Ascending aorta (tissue), 2 donors: ENCODE results near the gene SEC14L6. TPM values are rescaled to one million over a fixed set of nuclear protein-coding genes. Genes with fewer than 3 reads are reported as not detected.
A peak's percentile ranks its signal among the peaks of the same experiment; 100 is the strongest.
"Not testable (repeated sequence)": the region's sequence is repeated elsewhere in the genome, so short reads cannot be mapped to it uniquely, and the experiment has no call there.

Experiments used
- DNase-seq, 2 donors: peaks; one replicate each; pipeline ENCODE4 v3.0.0-alpha.2; 2019; ENCODE audit warnings: low spot score in 2 of 2
- H3K27ac ChIP-seq, 2 donors: fragments of 200-600 bp; sonication (generic); one replicate each; pipeline ENCODE4 v1.5.1; 2016 to 2017; ENCODE audit warnings: mild to moderate bottlenecking in 1 of 2
- H3K27me3 ChIP-seq: fragments of 200-600 bp; sonication (generic); one replicate; pipeline ENCODE4 v1.5.1; 2017
- H3K36me3 ChIP-seq, 2 donors: fragments of 200-600 bp; sonication (generic); one replicate each; pipeline ENCODE4 v1.5.1; 2016
- H3K4me1 ChIP-seq, 2 donors: fragments of 200-600 bp; sonication (generic); one replicate each; pipeline ENCODE4 v1.5.1; 2016 to 2017; ENCODE audit warnings: mild to moderate bottlenecking in 1 of 2
- H3K4me3 ChIP-seq, 2 donors: fragments of 200-600 bp; sonication (generic); one replicate each; pipeline ENCODE4 v1.5.1; 2016 to 2017; ENCODE audit warnings: mild to moderate bottlenecking in 1 of 2
- H3K9me3 ChIP-seq, 2 donors: fragments of 200-600 bp; sonication (generic); one replicate each; pipeline ENCODE4 v1.5.1; 2016
- CTCF ChIP-seq, 3 experiments: fragments of 200-600 bp in 2 of 3; fragments of 450-650 bp in 1 of 3; sonication (generic) in 2 of 3; IDR thresholded peaks; one replicate each; pipeline ENCODE4 v1.5.1; 2016 to 2019; ENCODE audit warnings: antibody characterized with exemption in 3 of 3, mild to moderate bottlenecking in 1 of 3, moderate library complexity in 1 of 3
- intact Hi-C: fragments of 100-400 bp; cut with DNase I; formaldehyde crosslinking; loops from one replicate; pipeline ENCODE4 v1.15.1; 2023
- total RNA-seq: library from RNA; depleted of rRNA; stranded (reverse); fragments of >200 nt; gene quantifications from one replicate; pipeline ENCODE4 v1.1.0, GENCODE V29; 2016

Gene SEC14L6
- total RNA-seq, 1 donor from 2014 or later: not detected

DNA sequence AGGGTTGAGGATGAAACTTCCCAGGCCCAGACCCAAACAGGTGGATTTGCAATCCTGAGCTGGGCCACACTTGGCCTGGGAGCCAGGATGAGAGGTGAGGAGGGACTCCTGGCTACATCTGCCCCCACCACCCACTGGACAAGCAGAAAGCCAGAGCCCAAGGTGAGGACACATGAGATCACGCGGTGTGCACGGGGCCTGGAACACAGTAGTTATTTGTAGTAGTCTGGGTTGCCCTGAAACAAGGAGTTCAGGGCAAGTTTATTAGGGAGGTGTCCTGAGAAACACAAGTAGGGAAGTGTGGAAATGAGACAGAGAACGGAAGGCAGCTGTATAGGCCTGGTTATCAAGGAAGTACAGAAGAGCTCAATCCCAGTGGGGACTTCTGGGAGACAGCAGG, 647 bp upstream of the SEC14L6 start:
- H3K27me3 ChIP-seq: no peaks in the 10 kb centered on the region
- H3K9me3 ChIP-seq: no peaks in the 10 kb centered on the region
- H3K36me3 ChIP-seq: no peaks in the 10 kb centered on the region
- peaks cover 0 to 5% of the 10 kb centered on the region in 2 donors for H3K4me1 ChIP-seq
- intact Hi-C loops: no loop called here
- no peak for DNase-seq
- TF ChIP-seq CTCF (IDR thresholded peaks at IDR 0.05): no peak
- H3K27ac ChIP-seq: no peak overlapping the region
- H3K4me3 ChIP-seq: no peak overlapping the region

DNA sequence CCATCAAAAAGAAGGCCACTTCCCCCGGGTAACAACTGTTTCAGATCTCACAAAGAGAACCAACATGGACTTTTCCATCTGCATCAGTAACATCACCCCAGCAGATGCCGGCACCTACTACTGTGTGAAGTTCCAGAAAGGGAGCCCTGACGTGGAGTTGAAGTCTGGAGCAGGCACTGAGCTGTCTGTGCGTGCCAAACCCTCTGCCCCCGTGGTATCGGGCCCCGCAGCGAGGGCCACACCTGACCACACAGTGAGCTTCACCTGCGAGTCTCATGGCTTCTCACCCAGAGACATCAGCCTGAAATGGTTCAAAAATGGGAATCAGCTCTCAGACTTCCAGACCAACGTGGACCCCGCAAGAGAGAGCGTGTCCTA, 3.7 kb downstream of the SEC14L6 start:
- Histone ChIP-seq H3K4me1 (peaks cover 0 to 8% of the 10 kb centered on the region in 2 donors), H3K27me3 (no peaks in the 10 kb centered on the region), H3K36me3 (no peaks in the 10 kb centered on the region), H3K4me3 (peak overlapping the region; percentile 33 to 61), H3K9me3 (no peaks in the 10 kb centered on the region), H3K27ac (no peak overlapping the region)
- no peak for DNase-seq
- intact Hi-C loops: no loop called here
- TF ChIP-seq CTCF (IDR thresholded peaks at IDR 0.05): no peak

DNA sequence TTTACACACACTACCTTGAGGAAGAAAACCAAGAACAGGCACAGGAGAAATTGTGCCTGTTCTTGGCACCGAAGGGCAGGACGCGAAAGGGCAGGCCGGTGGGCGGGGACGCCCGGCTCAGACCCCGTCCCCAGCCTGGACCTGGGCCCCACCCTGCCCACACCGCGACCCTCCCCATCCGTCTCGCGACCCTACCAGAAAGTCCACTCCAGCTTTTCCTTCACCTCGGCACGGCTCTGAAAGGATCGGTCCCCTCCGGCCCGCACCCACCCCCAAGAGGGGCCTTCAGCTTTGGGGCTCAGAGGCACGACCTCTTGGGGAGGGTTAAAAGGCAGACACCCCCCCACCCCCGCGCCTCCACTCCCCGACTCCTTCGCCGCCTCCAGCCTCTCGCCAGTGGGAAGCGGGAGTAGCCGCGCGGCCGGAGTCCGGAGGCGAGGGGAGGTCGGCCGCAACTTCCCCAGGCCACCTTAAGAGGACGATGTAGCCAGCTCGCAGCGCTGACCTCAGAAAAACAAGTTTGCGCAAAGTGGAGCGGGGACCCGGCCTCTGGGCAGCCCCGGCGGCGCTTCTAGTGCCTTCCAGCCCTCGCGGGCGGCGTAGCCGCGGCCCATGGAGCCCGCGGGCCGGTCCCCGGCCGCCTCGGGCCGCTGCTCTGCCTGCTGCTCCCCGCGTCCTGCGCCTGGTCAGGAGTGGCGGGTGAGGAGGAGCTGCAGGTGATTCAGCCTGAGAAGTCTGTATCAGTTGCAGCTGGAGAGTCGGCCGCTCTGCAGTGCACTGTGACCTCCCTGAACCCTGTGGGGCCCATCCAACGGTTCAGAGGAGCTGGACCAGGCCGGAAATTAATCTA, 4.4 kb downstream of the SEC14L6 start:
- TF ChIP-seq CTCF (IDR thresholded peaks at IDR 0.05): no peak
- H3K4me1 ChIP-seq: peaks cover 0 to 8% of the 10 kb centered on the region in 2 donors
- intact Hi-C loops: no loop called here
- no peak for DNase-seq
- no peaks in the 10 kb centered on the region for H3K27me3 ChIP-seq
- no peaks in the 10 kb centered on the region for H3K36me3 ChIP-seq
- no peaks in the 10 kb centered on the region for H3K9me3 ChIP-seq
- peak overlapping the region; percentile 33 to 61 for H3K4me3 ChIP-seq
- H3K27ac ChIP-seq: no peak overlapping the region

DNA sequence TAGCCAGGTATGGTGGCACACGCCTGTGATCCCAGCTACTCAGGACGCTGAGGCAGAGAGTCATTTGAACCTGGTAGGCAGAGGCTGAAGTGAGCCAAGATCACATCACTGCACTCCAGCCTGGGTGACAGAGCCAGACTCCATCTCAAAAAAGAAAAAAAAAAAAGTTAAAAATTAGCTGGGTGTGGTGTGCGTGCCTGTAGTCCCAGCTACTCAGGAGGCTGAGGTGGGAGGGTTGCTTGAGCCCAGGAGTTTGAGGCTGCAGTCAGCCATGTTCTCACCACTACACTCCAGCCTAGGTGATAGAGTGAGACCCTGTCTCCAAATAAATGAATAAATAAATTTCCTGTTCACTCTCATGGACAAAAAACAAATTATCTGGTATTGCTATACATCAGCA, 5.0 kb downstream of the SEC14L6 start:
- H3K4me3 ChIP-seq, H3K4me1 ChIP-seq, intact Hi-C loops, DNase-seq, H3K9me3 ChIP-seq, H3K27me3 ChIP-seq, H3K27ac ChIP-seq, H3K36me3 ChIP-seq: not testable (repeated sequence)

GRCh38 chr22:30539368-30539767, 7.2 kb downstream of the SEC14L6 start:
- no peaks in the 10 kb centered on the region for H3K9me3 ChIP-seq
- no peak overlapping the region for H3K27ac ChIP-seq
- DNase-seq: no peak
- intact Hi-C loops: no loop called here
- TF ChIP-seq CTCF (IDR thresholded peaks at IDR 0.05): no peak
- peaks cover 0 to 8% of the 10 kb centered on the region in 2 donors for H3K4me1 ChIP-seq
- H3K36me3 ChIP-seq: no peaks in the 10 kb centered on the region
- H3K4me3 ChIP-seq: no peak overlapping the region
- no peaks in the 10 kb centered on the region for H3K27me3 ChIP-seq

DNA sequence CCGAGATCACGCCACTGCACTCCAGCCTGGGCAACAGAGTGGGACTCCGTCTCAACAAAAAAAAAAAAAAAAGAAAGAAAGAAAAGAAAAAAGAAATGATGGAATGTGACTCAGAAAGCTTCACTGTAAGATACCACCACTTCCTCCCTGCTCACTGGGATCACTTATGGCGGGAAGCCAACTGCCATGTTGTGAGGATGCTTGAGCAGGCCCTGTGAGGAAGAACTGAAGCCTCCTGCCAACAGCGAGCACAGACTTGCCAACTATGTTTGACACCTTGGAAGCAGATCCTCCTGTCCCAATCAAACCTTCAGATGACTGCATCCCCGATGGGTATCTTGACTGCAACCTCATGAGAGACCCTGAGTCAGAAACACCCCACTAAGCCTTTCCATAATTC, 8.3 kb downstream of the SEC14L6 start:
- TF ChIP-seq CTCF (IDR thresholded peaks at IDR 0.05): no peak
- H3K4me1 ChIP-seq: peaks cover 0 to 8% of the 10 kb centered on the region in 2 donors
- intact Hi-C loops: no loop called here
- no peaks in the 10 kb centered on the region for H3K9me3 ChIP-seq
- no peak overlapping the region for H3K4me3 ChIP-seq
- no peaks in the 10 kb centered on the region for H3K36me3 ChIP-seq
- DNase-seq: no peak
- no peak overlapping the region for H3K27ac ChIP-seq
- H3K27me3 ChIP-seq: no peaks in the 10 kb centered on the region
